GM12878 (cell line): ENCODE data around the gene RIPPLY3. TPM values are rescaled to one million over a fixed set of nuclear protein-coding genes. Genes with fewer than 3 reads are reported as not detected.

Source experiments
- polyA plus RNA-seq, 11 experiments: library from polyadenylated mRNA; depleted of rRNA in 4 of 11; unstranded in 6 of 11; stranded (reverse) in 5 of 11; fragments of >200 nt; fragmentation: Nextera tagmentation in 4 of 11; fragmentation: Illumina TruSeq in 1 of 11; extraction: Ambion mirVana in 4 of 11; extraction: Trizol in 1 of 11; gene quantifications; 1 replicate in 1 of 11; 2 replicates in 10 of 11; pipeline versions ENCODE4 v1.2.1 to v1.2.3, GENCODE V29; 2011 to 2016; ENCODE audit warnings: inconsistent platforms in 2 of 11, missing spikeins in 2 of 11, low read depth in 1 of 11
- small RNA-seq: library from RNA; depleted of rRNA; stranded (forward); fragments of <200 nt; gene quantifications from one replicate; pipeline ENCODE3, GENCODE V24; 2014
- total RNA-seq, 4 experiments: library from RNA; depleted of rRNA in 3 of 4; stranded (reverse); fragments of >200 nt in 3 of 4; fragmentation: Illumina TruSeq in 1 of 4; extraction: Trizol in 1 of 4; gene quantifications; 2 replicates each; pipeline versions ENCODE4 v1.2.1 to v1.2.3, GENCODE V29; 2013 to 2021

The RIPPLY3 gene
- total and polyA plus RNA-seq, 10 of the 15 experiments (the other 5 are each of a cell fraction or from before 2014, with no cell fraction given) = not detected

Small RNAs within 50 kb of the gene (small RNA-seq; reads per million reads assigned to genes)
- gene RF00019 (not detected), gene RNU6-696P (not detected)

Other genes with a start within 250 kb of the RIPPLY3 start
- gene HLCS, start 40.0 kb upstream of the RIPPLY3 start, total RNA-seq (2014; rRNA removed) = 9.7 and 12.8 TPM in 2 replicates
- 9.5 and 11.4 TPM in 2 replicates for gene HLCS, start 40.0 kb upstream of the RIPPLY3 start, total RNA-seq (2014; rRNA removed; fragmentation: Illumina TruSeq; extraction: Trizol)
- 11.9 and 13.3 TPM in 2 replicates for gene HLCS, start 40.0 kb upstream of the RIPPLY3 start, total RNA-seq (2021)
- 10.0 and 10.1 TPM in 2 replicates for gene HLCS, start 40.0 kb upstream of the RIPPLY3 start, polyA plus RNA-seq (2011; rRNA removed)
- gene HLCS, start 40.0 kb upstream of the RIPPLY3 start, polyA plus RNA-seq (2014; fragmentation: Illumina TruSeq; extraction: Trizol) = 9.9 and 11.0 TPM in 2 replicates
- gene HLCS, start 40.0 kb upstream of the RIPPLY3 start, polyA plus RNA-seq (2014; fragmentation: Nextera tagmentation; extraction: Ambion mirVana) = 1 to 10 TPM; 1.5 to 1.8 TPM
- 9.5 and 9.6 TPM in 2 replicates for gene HLCS, start 40.0 kb upstream of the RIPPLY3 start, polyA plus RNA-seq (2014; rRNA removed)
- gene HLCS, start 40.0 kb upstream of the RIPPLY3 start, polyA plus RNA-seq (2016; fragmentation: Nextera tagmentation; extraction: Ambion mirVana) = 10 to 100 TPM in 1 of 2 experiments, 1 to 10 TPM in 1; 9.4 to 12.7 TPM
- gene PIGP, start 66.4 kb downstream of the RIPPLY3 start, total RNA-seq (2014; rRNA removed) = 17.1 and 22.3 TPM in 2 replicates
- gene PIGP, start 66.4 kb downstream of the RIPPLY3 start, total RNA-seq (2014; rRNA removed; fragmentation: Illumina TruSeq; extraction: Trizol) = 18.1 and 19.3 TPM in 2 replicates
- gene PIGP, start 66.4 kb downstream of the RIPPLY3 start, total RNA-seq (2021) = 16.4 and 17.0 TPM in 2 replicates
- 31.0 and 47.8 TPM in 2 replicates for gene PIGP, start 66.4 kb downstream of the RIPPLY3 start, polyA plus RNA-seq (2011; rRNA removed)
- gene PIGP, start 66.4 kb downstream of the RIPPLY3 start, polyA plus RNA-seq (2014; fragmentation: Illumina TruSeq; extraction: Trizol) = 27.9 and 35.4 TPM in 2 replicates
- 10 to 100 TPM; 59.4 to 65.0 TPM for gene PIGP, start 66.4 kb downstream of the RIPPLY3 start, polyA plus RNA-seq (2014; fragmentation: Nextera tagmentation; extraction: Ambion mirVana)
- gene PIGP, start 66.4 kb downstream of the RIPPLY3 start, polyA plus RNA-seq (2014; rRNA removed) = 15.8 and 18.2 TPM in 2 replicates
- 10 to 100 TPM; 47.4 to 54.2 TPM for gene PIGP, start 66.4 kb downstream of the RIPPLY3 start, polyA plus RNA-seq (2016; fragmentation: Nextera tagmentation; extraction: Ambion mirVana)
- gene TTC3, start 66.6 kb downstream of the RIPPLY3 start, total RNA-seq (2014; rRNA removed) = 88.6 and 99.9 TPM in 2 replicates
- 93.2 and 94.9 TPM in 2 replicates for gene TTC3, start 66.6 kb downstream of the RIPPLY3 start, total RNA-seq (2014; rRNA removed; fragmentation: Illumina TruSeq; extraction: Trizol)
- 86.7 and 86.9 TPM in 2 replicates for gene TTC3, start 66.6 kb downstream of the RIPPLY3 start, total RNA-seq (2021)
- 57.7 and 66.1 TPM in 2 replicates for gene TTC3, start 66.6 kb downstream of the RIPPLY3 start, polyA plus RNA-seq (2011; rRNA removed)
- gene TTC3, start 66.6 kb downstream of the RIPPLY3 start, polyA plus RNA-seq (2014; fragmentation: Illumina TruSeq; extraction: Trizol) = 73.8 and 90.9 TPM in 2 replicates
- 10 to 100 TPM; 23.1 to 28.6 TPM for gene TTC3, start 66.6 kb downstream of the RIPPLY3 start, polyA plus RNA-seq (2014; fragmentation: Nextera tagmentation; extraction: Ambion mirVana)
- 43.9 and 53.4 TPM in 2 replicates for gene TTC3, start 66.6 kb downstream of the RIPPLY3 start, polyA plus RNA-seq (2014; rRNA removed)
- gene TTC3, start 66.6 kb downstream of the RIPPLY3 start, polyA plus RNA-seq (2016; fragmentation: Nextera tagmentation; extraction: Ambion mirVana) = 10 to 100 TPM; 71.5 to 77.0 TPM